ENCODE data around the gene CAPZA2.

Gene CAPZA2

GRCh38 chr7:116877443-116878217 is 15.2 kb downstream of the CAPZA2 start:
- no peak overlapping the region for H3K27ac ChIP-seq
- peaks cover 4% of the 10 kb centered on the region for H3K36me3 ChIP-seq
- H3K9me3 ChIP-seq (ENCODE audit: severe bottlenecking), result no peaks in the 10 kb centered on the region
- H3K4me3 ChIP-seq (ENCODE audit: low read depth, low read length), result no peak overlapping the region
- DNase-seq, result no peak
- no peak for TF ChIP-seq CTCF (IDR thresholded peaks at IDR 0.05; ENCODE audit: low read depth, low read length)
- no peaks in the 10 kb centered on the region for H3K27me3 ChIP-seq (ENCODE audit: insufficient read depth, low read depth, severe bottlenecking)

- Histone ChIP-seq H3K27me3 (ENCODE audit: insufficient read depth, low read depth, severe bottlenecking) (no peaks in the 10 kb centered on the region), H3K27ac (no peak overlapping the region), H3K36me3 (peaks cover 4% of the 10 kb centered on the region; the same call in 1 of the 2 replicates), H3K9me3 (ENCODE audit: severe bottlenecking) (no peaks in the 10 kb centered on the region), H3K4me3 (ENCODE audit: low read depth, low read length) (no peak overlapping the region)
- no peak for TF ChIP-seq CTCF (IDR thresholded peaks at IDR 0.05; ENCODE audit: low read depth, low read length)
- DNase-seq, result no peak
Observed at GRCh38 chr7:116884691-116885090, 22.3 kb downstream of the CAPZA2 start.

- H3K4me3 ChIP-seq (ENCODE audit: low read depth, low read length), result no peak overlapping the region
- TF ChIP-seq CTCF (IDR thresholded peaks at IDR 0.05; ENCODE audit: low read depth, low read length), result no peak
- H3K27ac ChIP-seq, result no peak overlapping the region
- no peak for DNase-seq
- H3K27me3 ChIP-seq (ENCODE audit: insufficient read depth, low read depth, severe bottlenecking), result no peaks in the 10 kb centered on the region
- no peaks in the 10 kb centered on the region for H3K9me3 ChIP-seq (ENCODE audit: severe bottlenecking)
- H3K36me3 ChIP-seq, result peaks cover 7% of the 10 kb centered on the region; the same call in 1 of the 2 replicates
Observed at GRCh38 chr7:116885724-116886123, 23.3 kb downstream of the CAPZA2 start.

GRCh38 chr7:116886543-116887156 is 24.3 kb downstream of the CAPZA2 start:
- H3K9me3 ChIP-seq (ENCODE audit: severe bottlenecking), result no peaks in the 10 kb centered on the region
- no peaks in the 10 kb centered on the region for H3K27me3 ChIP-seq (ENCODE audit: insufficient read depth, low read depth, severe bottlenecking)
- peaks cover 10% of the 10 kb centered on the region for H3K36me3 ChIP-seq
- no peak overlapping the region for H3K4me3 ChIP-seq (ENCODE audit: low read depth, low read length)
- H3K27ac ChIP-seq, result no peak overlapping the region
- DNase-seq, result no peak
- TF ChIP-seq CTCF (IDR thresholded peaks at IDR 0.05; ENCODE audit: low read depth, low read length), result no peak

- Histone ChIP-seq H3K27ac (no peak overlapping the region), H3K4me3 (ENCODE audit: low read depth, low read length) (no peak overlapping the region), H3K36me3 (peaks cover 15% of the 10 kb centered on the region), H3K27me3 (ENCODE audit: insufficient read depth, low read depth, severe bottlenecking) (no peaks in the 10 kb centered on the region), H3K9me3 (ENCODE audit: severe bottlenecking) (no peaks in the 10 kb centered on the region)
- no peak for DNase-seq
- no peak for TF ChIP-seq CTCF (IDR thresholded peaks at IDR 0.05; ENCODE audit: low read depth, low read length)
Observed at GRCh38 chr7:116888895-116889294, 26.5 kb downstream of the CAPZA2 start.
